Caco-2 (cell line): Measurements from ENCODE around the gene AGRN. TPM values are rescaled to one million over a fixed set of nuclear protein-coding genes. Genes with fewer than 3 reads are reported as not detected.
"Not testable (repeated sequence)": the region's sequence is repeated elsewhere in the genome, so short reads cannot be mapped to it uniquely, and the experiment has no call there.

ENCODE experiments used
- BruUV-seq: library from RNA; stranded (reverse); fragments of 400-500 nt; replicated peaks from 2 replicates; lab custom pipeline; 2021; lab: Mats Ljungman, UMichigan
- CTCF ChIA-PET: fragments of 300-600 bp; sonication (Branson Sonifier 250); formaldehyde crosslinking; loops from one replicate; lab custom pipeline; 2022; ENCODE audit warnings: antibody characterized with exemption; lab: Charles Lee
- POLR2A ChIA-PET: fragments of 300-600 bp; sonication (Branson Sonifier 250); formaldehyde crosslinking; loops from one replicate; lab custom pipeline; 2022; ENCODE audit warnings: antibody characterized with exemption; lab: Charles Lee
- DNase-seq, 2 experiments: peaks; one replicate each; pipeline versions ENCODE4 v3.0.0 to v3.0.0-alpha.2; 2020 to 2022
- H3K27me3 ChIP-seq: replicated peaks from 2 replicates; pipeline ENCODE4 v1.6.0; 2011; ENCODE audit warnings: low read length; ENCODE audit not compliant: control insufficient read depth, insufficient read depth
- H3K36me3 ChIP-seq: 2 replicates; pipeline ENCODE4 v1.5.1; 2011; ENCODE audit warnings: low read length; ENCODE audit not compliant: control insufficient read depth, insufficient read depth
- H3K4me1 ChIP-seq: fragments of 250-450 bp; sonication (Bioruptor Pico); 2 replicates; pipeline ENCODE4 v1.5.1; 2020; ENCODE audit warnings: mild to moderate bottlenecking
- H3K4me3 ChIP-seq: 2 replicates; pipeline ENCODE4 v1.5.1; 2011; ENCODE audit warnings: low read depth, mild to moderate bottlenecking, control low read depth, low read length
- H3K9me3 ChIP-seq: fragments of 250-450 bp; sonication (Bioruptor Pico); 2 replicates; pipeline ENCODE4 v1.5.1; 2020; ENCODE audit warnings: mild to moderate bottlenecking, moderate library complexity
- H3K27ac Mint-ChIP-seq: one replicate; pipeline ENCODE4 v1.8.0; 2022; ENCODE audit warnings: mixed read lengths; ENCODE audit not compliant: unreplicated experiment
- H3K27me3 Mint-ChIP-seq: one replicate; pipeline ENCODE4 v1.8.0; 2022; ENCODE audit warnings: mixed read lengths; ENCODE audit not compliant: insufficient read depth, unreplicated experiment
- H3K36me3 Mint-ChIP-seq: one replicate; pipeline ENCODE4 v1.8.0; 2022; ENCODE audit warnings: mild to moderate bottlenecking, mixed read lengths; ENCODE audit not compliant: insufficient read depth, unreplicated experiment
- H3K4me1 Mint-ChIP-seq: one replicate; pipeline ENCODE4 v1.8.0; 2022; ENCODE audit warnings: low read depth, mixed read lengths; ENCODE audit not compliant: unreplicated experiment
- H3K4me3 Mint-ChIP-seq: one replicate; pipeline ENCODE4 v1.8.0; 2022; ENCODE audit warnings: mild to moderate bottlenecking, moderate library complexity, mixed read lengths; ENCODE audit not compliant: unreplicated experiment
- H3K9me3 Mint-ChIP-seq: one replicate; pipeline ENCODE4 v1.8.0; 2022; ENCODE audit warnings: mixed read lengths; ENCODE audit not compliant: unreplicated experiment
- intact Hi-C: fragments of 100-400 bp; cut with micrococcal nuclease; formaldehyde crosslinking; loops from one replicate; pipeline ENCODE4 v1.10.0; 2022; ENCODE audit not compliant: unreplicated experiment
- total RNA-seq: library from RNA; stranded (reverse); gene quantifications from 2 replicates; pipeline ENCODE4 v1.2.3, GENCODE V29; 2022
- TF ChIP-seq, protein P1 (sequence below), 2 experiments: fragments of 200-600 bp in 1 of 2; IDR thresholded peaks; 1 replicate in 1 of 2; 2 replicates in 1 of 2; pipeline versions ENCODE4 v1.5.1 to v1.8.0; 2011 to 2022; ENCODE audit warnings: antibody characterized with exemption in 1 of 2, control low read depth in 1 of 2, inconsistent platforms in 1 of 2, low read depth in 1 of 2, low read length in 1 of 2, mild to moderate bottlenecking in 1 of 2, moderate library complexity in 1 of 2; ENCODE audit not compliant: insufficient read depth in 1 of 2, severe bottlenecking in 1 of 2, unreplicated experiment in 1 of 2

AGRN gene
- total RNA-seq, 1 experiment from 2014 or later = 176 TPM

DNA sequence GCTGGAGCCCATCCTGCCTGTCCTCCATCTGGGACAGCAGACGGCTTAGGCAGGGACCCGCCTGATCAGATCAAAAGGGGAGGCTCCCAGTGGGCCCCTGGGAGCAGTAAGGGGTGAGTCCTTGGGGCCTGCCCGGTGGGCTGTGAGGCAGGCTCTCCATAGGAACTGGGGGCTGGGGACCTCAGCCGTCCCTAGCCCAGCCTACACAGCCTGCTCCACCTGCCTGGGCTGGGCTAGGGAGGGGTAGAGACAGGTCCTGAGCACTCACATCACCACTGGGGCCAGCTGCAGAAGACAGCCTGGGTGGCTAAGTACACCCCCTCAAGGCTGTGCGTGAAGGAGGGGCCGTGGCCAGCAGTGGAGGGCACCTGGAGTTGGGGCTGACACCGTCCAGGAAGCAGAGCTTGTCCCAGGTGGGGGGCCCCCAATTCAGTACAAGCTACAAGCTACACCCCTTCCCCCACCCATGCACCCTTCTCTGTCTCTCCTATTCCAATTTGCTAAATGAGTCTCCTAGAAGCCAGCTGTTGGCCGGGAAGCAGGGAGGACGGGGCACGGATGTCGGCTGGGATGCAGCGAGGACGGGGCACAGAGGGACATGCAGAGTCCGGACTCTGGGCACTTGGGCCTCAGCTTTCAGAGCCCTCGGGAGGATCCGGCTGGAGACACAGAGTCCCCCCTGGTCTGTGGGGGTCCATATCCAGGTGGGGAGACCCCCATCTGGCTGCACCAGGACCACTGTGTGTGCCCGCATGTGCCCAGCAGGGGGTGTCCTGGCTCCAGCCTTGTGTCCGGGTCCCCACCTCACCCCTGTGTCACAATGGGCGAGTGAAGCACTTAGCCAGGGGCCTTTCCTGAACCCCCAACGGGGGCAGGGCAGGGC, 4.9 kb upstream of the AGRN start:
- CTCF ChIA-PET = no interaction called here
- Mint-ChIP-seq H3K27ac (peak overlapping the region; percentile 91), H3K4me3 (peak overlapping the region; percentile 94), H3K9me3 (no peaks in the 10 kb centered on the region), H3K36me3 (peaks cover 18% of the 10 kb centered on the region), H3K27me3 (no peaks in the 10 kb centered on the region), H3K4me1 (no peaks in the 10 kb centered on the region)
- intact Hi-C loops = loop anchor here (2.0 to 5.0 kb wide), 2 partner anchors 44 to 147 kb away; no protein-coding TSS in a partner anchor
- H3K9me3 ChIP-seq = no peaks in the 10 kb centered on the region
- TF ChIP-seq, protein P1, sequence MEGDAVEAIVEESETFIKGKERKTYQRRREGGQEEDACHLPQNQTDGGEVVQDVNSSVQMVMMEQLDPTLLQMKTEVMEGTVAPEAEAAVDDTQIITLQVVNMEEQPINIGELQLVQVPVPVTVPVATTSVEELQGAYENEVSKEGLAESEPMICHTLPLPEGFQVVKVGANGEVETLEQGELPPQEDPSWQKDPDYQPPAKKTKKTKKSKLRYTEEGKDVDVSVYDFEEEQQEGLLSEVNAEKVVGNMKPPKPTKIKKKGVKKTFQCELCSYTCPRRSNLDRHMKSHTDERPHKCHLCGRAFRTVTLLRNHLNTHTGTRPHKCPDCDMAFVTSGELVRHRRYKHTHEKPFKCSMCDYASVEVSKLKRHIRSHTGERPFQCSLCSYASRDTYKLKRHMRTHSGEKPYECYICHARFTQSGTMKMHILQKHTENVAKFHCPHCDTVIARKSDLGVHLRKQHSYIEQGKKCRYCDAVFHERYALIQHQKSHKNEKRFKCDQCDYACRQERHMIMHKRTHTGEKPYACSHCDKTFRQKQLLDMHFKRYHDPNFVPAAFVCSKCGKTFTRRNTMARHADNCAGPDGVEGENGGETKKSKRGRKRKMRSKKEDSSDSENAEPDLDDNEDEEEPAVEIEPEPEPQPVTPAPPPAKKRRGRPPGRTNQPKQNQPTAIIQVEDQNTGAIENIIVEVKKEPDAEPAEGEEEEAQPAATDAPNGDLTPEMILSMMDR (IDR thresholded peaks at IDR 0.05; ENCODE audit: insufficient read depth in 1 of 2, low read depth in 1 of 2, low read length in 1 of 2, severe bottlenecking in 1 of 2, unreplicated experiment in 1 of 2) = peak; percentile 40 to 46
- H3K27me3 ChIP-seq = no peaks in the 10 kb centered on the region
- no peak overlapping the region for H3K4me3 ChIP-seq
- POLR2A ChIA-PET = interaction anchor here (0.6 kb wide), 1 partner anchor 13 kb away, joined by 4 read pairs; no protein-coding TSS in a partner anchor
- H3K4me1 ChIP-seq = peaks cover 5% of the 10 kb centered on the region; the same call in 1 of the 2 replicates
- peak in 1 of 2 experiments; percentile 57 for DNase-seq
- no peaks in the 10 kb centered on the region for H3K36me3 ChIP-seq
- BruUV-seq = no TSS peak

DNA sequence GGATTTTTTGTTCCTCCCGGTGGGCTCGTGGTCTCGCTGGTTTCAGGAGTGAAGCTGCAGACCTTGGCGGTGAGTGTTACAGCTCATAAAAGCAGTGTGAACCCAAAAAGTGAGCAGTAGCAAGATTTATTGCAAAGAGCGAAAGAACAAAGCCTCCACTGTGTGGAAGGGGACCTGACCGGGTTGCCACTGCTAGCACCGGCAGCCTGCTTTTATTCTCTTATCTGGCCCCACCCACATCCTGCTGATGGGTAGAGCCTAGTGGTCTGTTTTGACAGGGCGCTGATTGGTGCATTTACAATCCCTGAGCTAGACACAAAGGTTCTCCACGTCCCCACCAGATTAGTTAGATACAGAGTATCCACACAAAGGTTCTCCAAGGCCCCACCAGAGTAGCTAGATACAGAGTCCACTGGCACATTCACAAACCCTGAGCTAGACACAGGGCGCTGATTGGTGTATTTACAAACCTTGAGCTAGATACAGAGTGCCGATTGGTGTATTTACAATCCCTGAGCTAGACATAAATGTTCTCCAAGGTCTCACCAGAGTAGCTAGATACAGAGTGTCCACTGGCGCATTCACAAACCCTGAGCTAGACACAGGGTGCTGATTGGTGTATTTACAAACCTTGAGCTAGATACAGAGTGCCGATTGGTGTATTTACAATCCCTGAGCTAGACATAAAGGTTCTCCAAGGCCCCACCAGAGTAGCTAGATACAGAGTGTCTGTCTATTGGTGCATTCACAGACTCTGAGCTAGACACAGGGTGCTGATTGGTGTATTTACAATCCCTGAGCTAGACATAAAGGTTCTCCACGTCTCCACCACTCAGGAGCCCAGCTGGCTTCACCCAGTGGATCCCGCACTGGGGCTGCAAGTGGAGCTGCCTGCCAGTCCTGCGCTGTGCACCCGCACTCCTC, 2.3 kb upstream of the AGRN start:
- Mint-ChIP-seq H3K27ac (peak overlapping the region; percentile 68), H3K36me3 (peaks cover 29% of the 10 kb centered on the region)
- H3K4me1 Mint-ChIP-seq, H3K4me3 ChIP-seq, H3K27me3 Mint-ChIP-seq, BruUV-seq, H3K27me3 ChIP-seq, H3K9me3 Mint-ChIP-seq, H3K9me3 ChIP-seq, H3K4me3 Mint-ChIP-seq, DNase-seq, POLR2A ChIA-PET, H3K36me3 ChIP-seq: not testable (repeated sequence)
- CTCF ChIA-PET = interaction anchor here (1.7 kb wide), 1 partner anchor 42 kb away, joined by 3 read pairs; no protein-coding TSS in a partner anchor
- peaks cover 18% of the 10 kb centered on the region for H3K4me1 ChIP-seq
- intact Hi-C loops = loop anchor here (2.0 to 5.0 kb wide), 2 partner anchors 17 to 145 kb away; partner anchors contain the start of gene HES4

DNA sequence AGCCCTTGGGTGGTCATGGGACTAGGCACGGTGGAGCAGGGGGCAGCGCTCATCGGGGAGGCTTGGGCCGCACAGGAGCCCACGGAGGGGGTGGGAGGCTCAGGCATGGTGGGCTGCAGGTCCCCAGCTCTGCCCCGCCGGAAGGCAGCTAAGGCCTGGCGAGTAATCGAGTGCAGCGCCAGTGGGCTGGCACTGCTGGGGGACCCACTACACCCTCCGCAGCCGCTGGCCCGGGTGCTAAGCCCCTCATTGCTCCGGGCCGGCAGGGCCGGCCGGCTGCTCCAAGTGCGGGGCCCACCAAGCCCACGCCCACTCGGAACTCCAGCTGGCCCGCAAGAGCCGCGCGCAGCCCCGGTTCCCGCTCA, 1.6 kb upstream of the AGRN start:
- H3K4me3 Mint-ChIP-seq, H3K9me3 Mint-ChIP-seq, DNase-seq, POLR2A ChIA-PET, H3K27me3 Mint-ChIP-seq, H3K9me3 ChIP-seq, H3K27ac Mint-ChIP-seq, H3K27me3 ChIP-seq, BruUV-seq, H3K4me3 ChIP-seq, H3K36me3 ChIP-seq: not testable (repeated sequence)
- intact Hi-C loops = loop anchor here (2.0 to 5.0 kb wide), 2 partner anchors 18 to 144 kb away; partner anchors contain the start of gene HES4
- H3K4me1 ChIP-seq = peaks cover 25% of the 10 kb centered on the region
- H3K4me1 Mint-ChIP-seq = peaks cover 11% of the 10 kb centered on the region
- H3K36me3 Mint-ChIP-seq = peaks cover 29% of the 10 kb centered on the region
- CTCF ChIA-PET = interaction anchor here (1.7 kb wide), 1 partner anchor 41 kb away, joined by 3 read pairs; no protein-coding TSS in a partner anchor
